Activated CD4-positive, alpha-beta memory T cell treated with anti-CD3 and anti-CD28 coated beads, Interleukin-2, amount 10 ng/mL, durations not matched to agents 7 days and 5 days (primary cell): ENCODE results near the gene LOXL3. TPM values are rescaled to one million over a fixed set of nuclear protein-coding genes. Genes with fewer than 3 reads are reported as not detected.
"Not testable (repeated sequence)": the region's sequence is repeated elsewhere in the genome, so short reads cannot be mapped to it uniquely, and the experiment has no call there.

Experiments
- CTCF ChIA-PET: fragments of 350-600 bp; sonication (Branson Sonifier 250); formaldehyde crosslinking; loops from one replicate; lab custom pipeline; 2021; ENCODE audit warnings: antibody characterized with exemption, inconsistent platforms; lab: Charles Lee
- POLR2A ChIA-PET: fragments of 350-600 bp; sonication (Branson Sonifier 250); formaldehyde crosslinking; loops from one replicate; lab custom pipeline; 2021; ENCODE audit warnings: antibody characterized with exemption; lab: Charles Lee
- DNase-seq: peaks from one replicate; pipeline ENCODE4 v3.0.0-alpha.2; 2020
- H3K27ac Mint-ChIP-seq: one replicate; pipeline ENCODE4 v1.8.0; 2021; ENCODE audit warnings: mild to moderate bottlenecking, mixed read lengths
- H3K27me3 Mint-ChIP-seq: one replicate; pipeline ENCODE4 v1.8.0; 2021; ENCODE audit warnings: mixed read lengths
- H3K36me3 Mint-ChIP-seq: one replicate; pipeline ENCODE4 v1.8.0; 2021; ENCODE audit warnings: low read depth, mixed read lengths
- H3K4me1 Mint-ChIP-seq: one replicate; pipeline ENCODE4 v1.8.0; 2021; ENCODE audit warnings: mixed read lengths
- H3K4me3 Mint-ChIP-seq: one replicate; pipeline ENCODE4 v1.8.0; 2021; ENCODE audit warnings: mild to moderate bottlenecking, mixed read lengths
- H3K9me3 Mint-ChIP-seq: one replicate; pipeline ENCODE4 v1.8.0; 2021; ENCODE audit warnings: mixed read lengths
- total RNA-seq, 2 experiments: library from RNA; stranded (reverse); gene quantifications; one replicate each; pipeline ENCODE4 v1.2.3, GENCODE V29; 2021

LOXL3 gene
- total RNA-seq, 2 experiments from 2014 or later: 0.60 to 0.70 TPM

DNA sequence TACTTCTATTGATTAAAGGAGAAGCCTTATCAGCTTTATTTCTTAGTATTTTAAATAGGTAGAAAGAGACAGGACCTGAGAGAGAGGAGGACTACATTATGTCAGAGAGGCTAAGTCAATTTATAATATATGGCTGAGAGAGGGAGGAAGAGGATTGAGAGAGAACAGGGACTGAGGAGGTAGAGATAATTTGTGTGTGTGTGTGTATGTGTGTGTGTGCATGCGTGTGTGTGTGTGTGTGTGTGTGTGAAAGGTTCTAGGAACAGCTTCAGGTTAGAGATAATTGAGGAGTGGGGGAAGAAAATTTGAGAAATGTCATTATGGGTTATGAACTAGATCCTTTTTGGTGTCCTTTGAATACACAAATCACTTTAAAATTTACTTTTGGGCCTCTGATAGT, 15.9 kb upstream of the LOXL3 start:
- CTCF ChIA-PET: interaction anchor here (4.8 kb wide), 1 partner anchor 17 kb away, joined by 34 read pairs; no protein-coding TSS in a partner anchor
- DNase-seq: no peak
- H3K4me1 Mint-ChIP-seq: peaks cover 48% of the 10 kb centered on the region
- H3K36me3 Mint-ChIP-seq: peaks cover 2% of the 10 kb centered on the region
- H3K4me3 Mint-ChIP-seq: no peak overlapping the region
- H3K27ac Mint-ChIP-seq: no peak overlapping the region
- H3K27me3 Mint-ChIP-seq: no peaks in the 10 kb centered on the region
- POLR2A ChIA-PET: interaction anchor here (2.2 kb wide), 1 partner anchor 13 kb away, joined by 9 read pairs; no protein-coding TSS in a partner anchor
- H3K9me3 Mint-ChIP-seq: no peaks in the 10 kb centered on the region

DNA sequence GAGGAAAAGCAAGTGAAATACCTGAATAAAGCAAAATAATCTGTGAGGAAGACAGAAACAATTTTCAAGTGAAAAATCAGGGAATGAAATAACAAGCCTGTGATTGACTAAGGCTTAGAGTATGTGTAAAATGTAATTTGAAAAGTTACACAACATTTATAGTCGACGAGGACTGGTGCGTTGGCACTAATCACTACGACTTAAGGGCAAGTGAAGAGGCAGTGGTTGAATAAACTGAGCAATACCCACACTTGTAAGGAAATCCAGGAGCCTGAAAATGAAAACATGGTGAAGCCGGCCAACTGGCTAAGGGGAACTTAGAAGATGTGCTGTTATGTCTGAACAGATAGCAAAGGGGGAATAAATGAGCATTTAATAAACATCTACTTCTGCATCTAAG, 14.1 kb upstream of the LOXL3 start:
- Mint-ChIP-seq H3K36me3 (no peaks in the 10 kb centered on the region), H3K27ac (no peak overlapping the region)
- CTCF ChIA-PET: interaction anchor here (0.6 to 4.8 kb wide), 4 partner anchors 9 to 134 kb away, joined by 3 to 34 read pairs (median 6); no protein-coding TSS in a partner anchor

DNA sequence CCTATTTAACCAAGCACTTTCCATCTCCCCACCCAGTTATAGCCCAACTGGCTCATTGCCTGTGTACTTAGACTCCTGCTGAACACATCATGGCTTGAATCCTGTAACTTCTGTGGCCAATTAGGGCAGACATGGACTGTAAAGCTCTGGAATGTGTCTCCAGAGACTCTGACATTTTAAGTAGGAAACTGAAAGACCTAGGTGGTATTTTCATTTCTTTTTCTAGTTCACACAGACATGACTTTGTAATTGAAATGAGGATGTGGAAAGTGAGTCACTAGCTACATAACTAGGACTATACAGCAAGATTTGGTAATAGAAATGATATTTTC, 13.0 kb upstream of the LOXL3 start:
- CTCF ChIA-PET: interaction anchor here (1.2 to 4.8 kb wide), 6 partner anchors 10 to 92 kb away, joined by 3 to 34 read pairs (median 4); no protein-coding TSS in a partner anchor
- H3K9me3 Mint-ChIP-seq: no peaks in the 10 kb centered on the region
- H3K27me3 Mint-ChIP-seq: peaks cover 5% of the 10 kb centered on the region
- no peaks in the 10 kb centered on the region for H3K36me3 Mint-ChIP-seq
- POLR2A ChIA-PET: interaction anchor here (0.9 to 2.0 kb wide), 9 partner anchors 8 to 37 kb away, joined by 3 to 9 read pairs (median 5); partner anchors contain the start of genes AUP1 and HTRA2
- no peak overlapping the region for H3K4me3 Mint-ChIP-seq
- peak overlapping the region; percentile 48 for H3K27ac Mint-ChIP-seq
- DNase-seq: no peak
- peaks cover 43% of the 10 kb centered on the region for H3K4me1 Mint-ChIP-seq

More for the DNA sequence above, 14.1 kb upstream of the LOXL3 start:
- Mint-ChIP-seq H3K4me1 (peaks cover 34% of the 10 kb centered on the region), H3K4me3 (no peak overlapping the region), H3K9me3 (no peaks in the 10 kb centered on the region), H3K27me3 (no peaks in the 10 kb centered on the region)
- POLR2A ChIA-PET: interaction anchor here (0.8 to 1.9 kb wide), 4 partner anchors 9 to 38 kb away, joined by 3 to 9 read pairs (median 6); partner anchors contain the start of genes AUP1 and HTRA2
- DNase-seq: no peak

DNA sequence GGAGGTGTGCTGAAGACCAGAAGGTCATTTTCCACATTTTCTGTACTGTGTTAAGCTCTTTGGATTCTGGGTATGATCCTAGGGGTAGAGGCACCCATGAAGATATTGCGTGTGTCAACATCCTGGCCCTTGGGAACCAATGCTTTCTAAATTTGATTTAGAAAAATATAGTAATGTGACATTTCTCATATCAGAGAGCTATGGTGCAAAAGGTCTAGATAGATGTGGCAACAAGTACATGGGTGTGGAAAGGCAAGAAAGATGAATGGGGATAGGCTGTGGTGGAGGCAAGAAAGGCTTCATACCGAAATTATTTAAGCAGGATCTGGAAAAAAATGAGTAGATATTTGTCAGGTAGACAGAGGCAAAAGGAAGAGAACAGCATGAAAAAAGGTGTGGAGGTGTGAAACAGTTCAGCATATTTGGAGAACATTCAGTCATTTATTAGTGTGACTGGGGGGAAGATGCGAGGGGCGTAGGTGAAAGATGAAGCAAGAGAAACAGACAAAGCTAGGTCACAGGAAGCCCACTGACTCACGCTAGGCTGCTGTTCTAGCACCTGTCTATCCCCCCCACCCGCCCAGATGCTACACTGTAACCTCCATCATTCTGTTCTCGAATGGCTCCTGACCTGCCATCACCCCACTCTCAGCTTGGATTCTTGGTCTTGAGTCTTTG, 12.5 kb upstream of the LOXL3 start:
- CTCF ChIA-PET: interaction anchor here (1.2 to 4.8 kb wide), 6 partner anchors 10 to 91 kb away, joined by 3 to 34 read pairs (median 4); no protein-coding TSS in a partner anchor
- H3K36me3 Mint-ChIP-seq: no peaks in the 10 kb centered on the region
- H3K4me1 Mint-ChIP-seq: peaks cover 45% of the 10 kb centered on the region
- no peak for DNase-seq
- POLR2A ChIA-PET: interaction anchor here (0.7 to 2.0 kb wide), 7 partner anchors 8 to 84 kb away, joined by 3 to 9 read pairs (median 3); partner anchors contain the start of genes AUP1 and HTRA2
- H3K27ac Mint-ChIP-seq: peak overlapping the region; percentile 48
- no peaks in the 10 kb centered on the region for H3K9me3 Mint-ChIP-seq
- H3K27me3 Mint-ChIP-seq: peaks cover 7% of the 10 kb centered on the region
- no peak overlapping the region for H3K4me3 Mint-ChIP-seq

DNA sequence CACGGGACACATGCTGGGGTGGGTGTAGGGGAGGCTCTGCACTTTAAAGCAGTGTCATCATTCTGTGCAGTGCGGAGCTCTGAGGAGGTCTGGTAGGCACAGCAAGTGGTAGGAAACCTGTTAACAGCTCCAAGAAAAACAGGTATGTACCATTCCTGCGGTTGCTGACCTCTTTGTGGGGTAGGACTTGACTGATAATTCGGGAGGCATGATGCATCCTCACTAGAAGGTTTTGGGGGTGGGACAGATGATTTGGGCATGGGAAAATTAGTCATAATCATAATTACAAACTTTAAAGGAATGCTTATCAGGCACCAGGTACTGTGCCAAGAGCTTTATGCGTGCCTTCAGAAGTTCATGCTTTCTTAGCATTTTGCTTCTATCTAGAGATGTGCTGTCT, 10.5 kb upstream of the LOXL3 start:
- no peak overlapping the region for H3K27ac Mint-ChIP-seq
- peaks cover 16% of the 10 kb centered on the region for H3K27me3 Mint-ChIP-seq
- ChIA-PET CTCF (interaction anchor here (1.1 kb wide), 1 partner anchor 9 kb away, joined by 3 read pairs; no protein-coding TSS in a partner anchor), POLR2A (interaction anchor here (1.4 kb wide), 1 partner anchor 9 kb away, joined by 5 read pairs; no protein-coding TSS in a partner anchor)
- peaks cover 52% of the 10 kb centered on the region for H3K4me1 Mint-ChIP-seq
- DNase-seq: no peak
- no peaks in the 10 kb centered on the region for H3K9me3 Mint-ChIP-seq
- H3K36me3 Mint-ChIP-seq: no peaks in the 10 kb centered on the region
- H3K4me3 Mint-ChIP-seq: no peak overlapping the region

- no peak overlapping the region for H3K4me3 Mint-ChIP-seq
- H3K9me3 Mint-ChIP-seq: no peaks in the 10 kb centered on the region
- DNase-seq: no peak
- ChIA-PET POLR2A (no interaction called here), CTCF (no interaction called here)
- H3K4me1 Mint-ChIP-seq: peaks cover 38% of the 10 kb centered on the region
- peaks cover 2% of the 10 kb centered on the region for H3K36me3 Mint-ChIP-seq
- H3K27me3 Mint-ChIP-seq: peaks cover 16% of the 10 kb centered on the region
- H3K27ac Mint-ChIP-seq: no peak overlapping the region
Observed at GRCh38 chr2:74562126-74562775, 8.5 kb upstream of the LOXL3 start.

GRCh38 chr2:74561022-74561421, 7.3 kb upstream of the LOXL3 start:
- H3K27ac Mint-ChIP-seq, H3K9me3 Mint-ChIP-seq, H3K4me3 Mint-ChIP-seq, CTCF ChIA-PET, DNase-seq, POLR2A ChIA-PET: not testable (repeated sequence)
- Mint-ChIP-seq H3K4me1 (peaks cover 35% of the 10 kb centered on the region), H3K27me3 (peaks cover 16% of the 10 kb centered on the region), H3K36me3 (peaks cover 15% of the 10 kb centered on the region)

- peaks cover 16% of the 10 kb centered on the region for H3K27me3 Mint-ChIP-seq
- CTCF ChIA-PET: no interaction called here
- no peaks in the 10 kb centered on the region for H3K9me3 Mint-ChIP-seq
- H3K4me3 Mint-ChIP-seq: no peak overlapping the region
- DNase-seq: no peak
- H3K36me3 Mint-ChIP-seq: peaks cover 15% of the 10 kb centered on the region
- H3K4me1 Mint-ChIP-seq: peaks cover 32% of the 10 kb centered on the region
- POLR2A ChIA-PET: interaction anchor here (0.9 kb wide), 1 partner anchor 31 kb away, joined by 4 read pairs; the partner anchor contains the start of genes AUP1 and HTRA2
- H3K27ac Mint-ChIP-seq: no peak overlapping the region
Observed at GRCh38 chr2:74560591-74560990, 6.8 kb upstream of the LOXL3 start.

GRCh38 chr2:74559912-74560311, 6.2 kb upstream of the LOXL3 start:
- POLR2A ChIA-PET: interaction anchor here (0.9 kb wide), 1 partner anchor 30 kb away, joined by 4 read pairs; the partner anchor contains the start of genes AUP1 and HTRA2

DNA sequence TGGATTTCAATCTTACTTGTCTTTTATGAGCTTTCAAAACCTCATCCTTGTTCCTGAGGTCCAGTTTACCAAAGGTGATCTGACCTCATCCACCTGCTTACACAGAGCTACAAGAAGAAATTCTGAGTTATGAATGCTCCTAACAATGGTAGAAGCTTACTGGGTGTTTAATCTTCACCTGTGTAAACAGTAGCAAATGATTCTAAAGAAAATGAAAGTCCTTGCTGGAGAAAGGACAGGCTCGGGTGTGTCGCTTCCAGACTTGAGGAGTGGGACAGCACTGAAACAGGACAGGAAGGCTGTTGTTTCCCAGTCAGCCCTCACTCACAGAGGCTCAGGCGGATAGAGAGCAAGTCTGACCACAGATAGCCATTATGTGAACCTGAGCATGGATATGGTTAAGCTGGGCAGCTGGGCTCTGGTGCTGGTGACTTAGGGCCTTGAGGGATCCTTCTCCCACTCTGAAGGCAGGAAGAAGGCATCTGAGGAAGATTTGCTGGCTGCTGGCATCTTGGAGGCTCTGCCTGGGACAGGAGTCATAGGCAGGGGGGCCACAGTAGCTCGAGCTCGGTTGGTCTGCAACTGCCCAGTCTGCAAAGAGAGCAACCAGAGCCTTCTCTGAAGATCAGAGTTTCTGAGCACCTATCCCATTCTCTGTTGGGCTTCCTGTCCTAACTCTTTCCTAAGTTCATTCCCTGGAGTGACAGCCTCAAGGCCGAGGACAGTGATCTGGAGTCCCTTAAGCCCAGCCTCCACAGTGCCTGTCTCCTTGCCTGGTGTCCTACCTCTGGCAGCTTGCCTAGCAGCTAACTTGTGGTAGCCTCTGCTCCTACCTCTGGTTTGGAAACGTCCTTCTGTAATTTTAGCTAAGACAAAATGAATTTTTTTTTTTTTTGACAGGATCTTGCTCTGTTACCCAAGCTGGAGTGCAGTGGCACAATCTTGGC, 4.8 kb upstream of the LOXL3 start:
- Mint-ChIP-seq H3K27ac (no peak overlapping the region), H3K4me3 (no peak overlapping the region), H3K4me1 (peaks cover 37% of the 10 kb centered on the region), H3K27me3 (peaks cover 16% of the 10 kb centered on the region), H3K36me3 (peaks cover 15% of the 10 kb centered on the region), H3K9me3 (no peaks in the 10 kb centered on the region)
- no peak for DNase-seq
- POLR2A ChIA-PET: interaction anchor here (0.7 to 2.4 kb wide), 4 partner anchors 9 to 77 kb away, joined by 3 to 9 read pairs (median 4); no protein-coding TSS in a partner anchor
- CTCF ChIA-PET: interaction anchor here (3.3 kb wide), 1 partner anchor 28 kb away, joined by 12 read pairs; no protein-coding TSS in a partner anchor

More at GRCh38 chr2:74559912-74560311, 6.2 kb upstream of the LOXL3 start:
- no peak for DNase-seq
- CTCF ChIA-PET: no interaction called here
- Mint-ChIP-seq H3K9me3 (no peaks in the 10 kb centered on the region), H3K27ac (no peak overlapping the region), H3K4me1 (peaks cover 35% of the 10 kb centered on the region), H3K27me3 (peaks cover 16% of the 10 kb centered on the region), H3K36me3 (peaks cover 15% of the 10 kb centered on the region), H3K4me3 (no peak overlapping the region)

DNA sequence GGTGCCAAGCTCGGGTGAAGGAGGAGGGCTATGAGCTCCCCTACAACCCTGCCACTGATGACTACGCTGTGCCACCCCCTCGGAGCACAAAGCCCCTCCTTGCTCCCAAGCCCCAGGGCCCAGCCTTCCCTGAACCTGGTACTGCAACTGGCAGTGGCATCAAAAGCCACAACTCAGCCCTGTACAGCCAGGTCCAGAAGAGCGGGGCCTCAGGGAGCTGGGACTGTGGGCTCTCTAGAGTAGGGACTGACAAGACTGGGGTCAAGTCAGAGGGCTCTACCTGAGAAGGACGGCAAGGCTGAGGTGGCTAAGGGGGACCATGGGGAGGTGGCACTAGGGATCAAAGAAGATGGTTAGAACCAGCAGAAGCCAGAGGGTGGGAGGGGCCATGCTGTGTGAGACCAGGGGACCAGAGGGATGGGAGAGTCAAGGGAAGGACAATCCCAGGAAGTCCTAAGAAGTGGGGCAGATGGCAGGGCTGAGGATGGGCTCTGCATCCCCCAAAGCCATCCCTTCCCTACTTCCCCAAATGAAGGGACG, 3.2 kb upstream of the LOXL3 start:
- DNase-seq: no peak
- CTCF ChIA-PET: interaction anchor here (1.3 to 3.3 kb wide), 2 partner anchors 9 to 29 kb away, joined by 4 to 12 read pairs; no protein-coding TSS in a partner anchor
- Mint-ChIP-seq H3K4me3 (no peak overlapping the region), H3K36me3 (peaks cover 15% of the 10 kb centered on the region), H3K9me3 (no peaks in the 10 kb centered on the region), H3K4me1 (peaks cover 35% of the 10 kb centered on the region), H3K27ac (no peak overlapping the region), H3K27me3 (peaks cover 12% of the 10 kb centered on the region)
- POLR2A ChIA-PET: interaction anchor here (1.8 to 2.4 kb wide), 3 partner anchors 10 to 29 kb away, joined by 8 to 15 read pairs (median 9); no protein-coding TSS in a partner anchor
